ENCODE measurements around the gene NDUFB10.

DNA sequence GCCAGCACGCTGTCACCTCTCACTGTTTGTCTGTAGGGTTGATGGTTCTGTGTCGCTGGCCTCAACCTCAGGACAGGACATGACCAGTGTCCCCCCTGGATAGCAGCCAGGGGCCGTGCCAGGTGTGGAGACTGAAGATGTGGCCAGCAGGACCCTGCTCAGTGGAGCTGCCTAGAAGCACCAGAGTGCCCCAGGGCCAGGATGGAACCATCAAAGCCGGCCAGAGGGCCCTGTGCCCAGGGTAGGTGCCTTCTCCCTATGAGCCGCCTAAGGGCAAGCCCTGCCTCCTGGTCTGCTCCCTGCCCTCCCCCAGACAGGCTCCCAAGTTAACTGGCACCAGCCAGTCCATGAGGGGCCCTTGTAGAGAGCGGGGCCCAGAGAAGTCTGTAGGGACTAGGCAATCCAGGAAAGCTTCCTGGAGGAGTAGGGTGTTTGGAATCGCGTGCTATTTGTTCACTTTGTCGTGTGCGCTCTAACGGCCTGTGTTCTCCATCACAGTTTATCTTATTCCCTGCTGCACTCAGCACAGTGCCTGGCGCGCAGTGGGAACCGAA lies 546 bp upstream of the NDUFB10 start:
- TF ChIP-seq POLR2A (IDR thresholded peaks at IDR 0.05) (no peak), CTCF (IDR thresholded peaks at IDR 0.05) (no peak)

Measured in body of pancreas (tissue), 4 donors.